Ovary (tissue), 9 donors: ENCODE results near the gene AP3B1. TPM values are rescaled to one million over a fixed set of nuclear protein-coding genes. Genes with fewer than 3 reads are reported as not detected.
"Not testable (repeated sequence)": the region's sequence is repeated elsewhere in the genome, so short reads cannot be mapped to it uniquely, and the experiment has no call there.

Source experiments
- DNase-seq, 5 donors: peaks; one replicate each; pipeline ENCODE4 v3.0.0-alpha.2; 2019 to 2020
- H3K27ac ChIP-seq, 2 donors: fragments of 200-600 bp; one replicate each; pipeline versions ENCODE4 v1.5.1 to v1.8.0; 2019 to 2022
- H3K27me3 ChIP-seq: fragments of 200-600 bp; one replicate; pipeline ENCODE4 v1.8.0; 2022
- H3K36me3 ChIP-seq: fragments of 200-600 bp; sonication (generic); one replicate; pipeline ENCODE4 v1.5.1; 2019
- H3K4me1 ChIP-seq: one replicate; pipeline ENCODE4 v1.8.1; 2013; ENCODE audit warnings: mild to moderate bottlenecking, moderate library complexity; ENCODE audit not compliant: insufficient read depth
- H3K4me3 ChIP-seq: fragments of 200-600 bp; sonication (generic); one replicate; pipeline ENCODE4 v1.5.1; 2017
- H3K9me3 ChIP-seq, 2 donors: fragments of 200-600 bp in 1 of 2; sonication (generic) in 1 of 2; one replicate each; pipeline versions ENCODE4 v1.5.1 to v1.8.1; 2013 to 2019; ENCODE audit warnings: mild to moderate bottlenecking in 1 of 2, moderate library complexity in 1 of 2
- CTCF ChIP-seq, 3 donors: fragments of 450-650 bp in 2 of 3; fragments of 200-600 bp in 1 of 3; IDR thresholded peaks; one replicate each; pipeline versions ENCODE4 v1.5.1 to v1.8.0; 2016 to 2022; ENCODE audit warnings: antibody characterized with exemption in 3 of 3, mild to moderate bottlenecking in 1 of 3
- EP300 ChIP-seq: sonication (generic); formaldehyde crosslinking; IDR thresholded peaks from one replicate; pipeline ENCODE4 v1.6.1; 2017; ENCODE audit warnings: antibody characterized with exemption
- POLR2A ChIP-seq: fragments of 450-650 bp; IDR thresholded peaks from one replicate; pipeline ENCODE4 v1.6.1; 2017; ENCODE audit warnings: antibody characterized with exemption, mild to moderate bottlenecking, moderate library complexity
- WGBS, 3 donors: extraction: QIAGEN DNeasy Blood & Tissue Kit in 1 of 3; methylation state at CpG; one replicate each; pipeline versions ENCODE4 v1.1.5 to v1.1.7; 2013 to 2017; 5-methylcytosine and 5-hydroxymethylcytosine counted together
- intact Hi-C, 4 donors: fragments of 100-400 bp; cut with DNase I; formaldehyde crosslinking; loops; one replicate each; pipeline versions ENCODE4 v1.11.0 to v1.15.1; 2022 to 2023
- polyA plus RNA-seq, 2 donors: library from polyadenylated mRNA; stranded (reverse); fragments of 200-250 nt in 1 of 2; fragments of 350-450 nt in 1 of 2; fragmentation: Illumina TruSeq in 1 of 2; extraction: RNeasy Lipid Tissue Mini Kit (QIAGEN cat#74804) in 1 of 2; gene quantifications; one replicate each; pipeline ENCODE4 v1.2.3, GENCODE V29; 2013 to 2014
- total RNA-seq, 7 donors: library from RNA; depleted of rRNA in 2 of 7; stranded (reverse); fragments of >200 nt in 2 of 7; fragmentation: NEBNext Ultra II Directional in 3 of 7; extraction: Animal tissue kit (Norgen Biotek cat#: 25700) in 3 of 7; gene quantifications; one replicate each; pipeline versions ENCODE4 v1.1.0 to v1.2.4, GENCODE V29; 2016 to 2023
- donor health status: DM: no; HTN: no; CAD: no; lungs with moderate emphysema.
- donor health status: DM: no; HTN: no; CAD: no.
- donor health status: Bipolar disorder and iron deficiency.
- donor health status: DM: yes; HTN: yes; CAD: no.
- donor health status: DM: no; HTN: no; CAD: no.
- donor health status: DM: yes; HTN: yes; CAD: no.

Gene AP3B1
- total and polyA plus RNA-seq, 9 donors, result 14.5 to 38.8 (median 28.5) TPM

- TF ChIP-seq EP300, result no peak
- TF ChIP-seq POLR2A, result no peak
- TF ChIP-seq CTCF (IDR thresholded peaks at IDR 0.05), result no peak
- intact Hi-C loops, result no loop called here
- no peaks in the 10 kb centered on the region for H3K9me3 ChIP-seq
- H3K27ac ChIP-seq, result no peak overlapping the region
- H3K4me1 ChIP-seq, result no peaks in the 10 kb centered on the region
- no peak for DNase-seq
- no peaks in the 10 kb centered on the region for H3K36me3 ChIP-seq
- no peak overlapping the region for H3K4me3 ChIP-seq
- 94 to 97% (median 96%) methylated on average over 3 of the region's 3 CpGs for WGBS, 3 donors
- no peaks in the 10 kb centered on the region for H3K27me3 ChIP-seq
Measured at GRCh38 chr5:78182838-78183237, 111.7 kb downstream of the AP3B1 start.

GRCh38 chr5:78178356-78178755 is 116.1 kb downstream of the AP3B1 start:
- TF ChIP-seq POLR2A (no peak), EP300 (no peak), CTCF (IDR thresholded peaks at IDR 0.05) (no peak)
- WGBS, 3 donors, result 98 to 99% (median 98%) methylated on average over 5 of the region's 5 CpGs
- intact Hi-C loops, result no loop called here
- no peak overlapping the region for H3K27ac ChIP-seq
- no peaks in the 10 kb centered on the region for H3K4me1 ChIP-seq
- H3K27me3 ChIP-seq, result no peaks in the 10 kb centered on the region
- no peaks in the 10 kb centered on the region for H3K9me3 ChIP-seq
- no peak for DNase-seq
- no peak overlapping the region for H3K4me3 ChIP-seq
- no peaks in the 10 kb centered on the region for H3K36me3 ChIP-seq

- intact Hi-C loops, H3K27me3 ChIP-seq, H3K36me3 ChIP-seq, H3K4me3 ChIP-seq, H3K9me3 ChIP-seq, DNase-seq, H3K27ac ChIP-seq, H3K4me1 ChIP-seq: not testable (repeated sequence)
- 91 to 100% (median 97%) methylated on average over 1 of the region's 1 CpG for WGBS, 3 donors
Measured at GRCh38 chr5:78170335-78170734, 124.2 kb downstream of the AP3B1 start.

GRCh38 chr5:78162253-78162862 is 132.1 kb downstream of the AP3B1 start:
- H3K27me3 ChIP-seq, result no peaks in the 10 kb centered on the region
- H3K9me3 ChIP-seq, result no peaks in the 10 kb centered on the region
- H3K27ac ChIP-seq, result no peak overlapping the region
- H3K4me1 ChIP-seq, result no peaks in the 10 kb centered on the region
- 93 to 95% (median 94%) methylated on average over 3 of the region's 3 CpGs for WGBS, 3 donors
- TF ChIP-seq EP300 (no peak), CTCF (IDR thresholded peaks at IDR 0.05) (no peak), POLR2A (no peak)
- no peak overlapping the region for H3K4me3 ChIP-seq
- intact Hi-C loops, result loop anchor here in 1 of 4 donors (10.0 kb wide), 1 partner anchor 1038 kb away; no protein-coding TSS in a partner anchor
- DNase-seq, result no peak
- H3K36me3 ChIP-seq, result no peaks in the 10 kb centered on the region

- Histone ChIP-seq H3K9me3 (no peaks in the 10 kb centered on the region), H3K27me3 (no peaks in the 10 kb centered on the region), H3K27ac (no peak overlapping the region), H3K4me1 (no peaks in the 10 kb centered on the region), H3K36me3 (no peaks in the 10 kb centered on the region), H3K4me3 (no peak overlapping the region)
- DNase-seq, result no peak
- WGBS, 3 donors, result 100% methylated on average over 1 of the region's 1 CpG
- intact Hi-C loops, result no loop called here
- no peak for TF ChIP-seq POLR2A
- no peak for TF ChIP-seq CTCF (IDR thresholded peaks at IDR 0.05)
- TF ChIP-seq EP300, result no peak
Measured at GRCh38 chr5:78157001-78157400, 137.5 kb downstream of the AP3B1 start.
